H9 (cell line): Measurements from ENCODE around the gene DHRSX. TPM values are rescaled to one million over a fixed set of nuclear protein-coding genes. Genes with fewer than 3 reads are reported as not detected.

Experiments used
- DNase-seq: peaks from one replicate; pipeline ENCODE4 v3.0.0-alpha.2; 2017
- H2AFZ ChIP-seq: one replicate; pipeline ENCODE4 v1.6.1; 2013; ENCODE audit warnings: mild to moderate bottlenecking, low read length, control low read depth, moderate library complexity
- H2AK5ac ChIP-seq: 2 replicates; pipeline ENCODE4 v1.6.1; 2013; ENCODE audit warnings: low read length, control low read depth, mixed read lengths; ENCODE audit not compliant: insufficient read length
- H2BK120ac ChIP-seq: one replicate; pipeline ENCODE4 v1.6.1; 2013; ENCODE audit warnings: low read depth, mild to moderate bottlenecking, low read length, control low read depth, inconsistent platforms; ENCODE audit not compliant: poor library complexity, severe bottlenecking
- H2BK12ac ChIP-seq: 2 replicates; pipeline ENCODE4 v1.6.1; 2013; ENCODE audit warnings: low read length, control low read depth, mixed read lengths, low read depth; ENCODE audit not compliant: insufficient read length
- H2BK15ac ChIP-seq: 2 replicates; pipeline ENCODE4 v1.6.1; 2013; ENCODE audit warnings: low read depth, low read length, control low read depth
- H2BK20ac ChIP-seq: one replicate; pipeline ENCODE4 v1.6.1; 2013; ENCODE audit warnings: low read depth, mild to moderate bottlenecking, low read length, control low read depth, inconsistent platforms; ENCODE audit not compliant: poor library complexity, severe bottlenecking
- H2BK5ac ChIP-seq: 2 replicates; pipeline ENCODE4 v1.6.1; 2013; ENCODE audit warnings: low read length, control low read depth, mixed read lengths; ENCODE audit not compliant: insufficient read length
- H3K14ac ChIP-seq: 2 replicates; pipeline ENCODE4 v1.6.1; 2013; ENCODE audit warnings: low read length, control low read depth; ENCODE audit not compliant: insufficient read depth
- H3K18ac ChIP-seq: 2 replicates; pipeline ENCODE4 v1.6.1; 2013; ENCODE audit warnings: low read depth, mild to moderate bottlenecking, mixed read lengths, low read length, control low read depth; ENCODE audit not compliant: insufficient read length
- H3K23ac ChIP-seq: 2 replicates; pipeline ENCODE4 v1.6.1; 2013; ENCODE audit warnings: low read length, control low read depth, mixed read lengths, low read depth; ENCODE audit not compliant: insufficient read length
- H3K23me2 ChIP-seq: 2 replicates; pipeline ENCODE4 v1.6.1; 2013; ENCODE audit warnings: low read depth, mild to moderate bottlenecking, mixed read lengths, low read length, control low read depth; ENCODE audit not compliant: insufficient read length, poor library complexity, severe bottlenecking
- H3K27ac ChIP-seq: 2 replicates; pipeline ENCODE4 v1.5.1; 2013; ENCODE audit warnings: low read length, control low read depth, mixed read lengths, low read depth; ENCODE audit not compliant: insufficient read length
- H3K27me3 ChIP-seq: 2 replicates; pipeline ENCODE4 v1.6.1; 2013; ENCODE audit warnings: low read length, control low read depth, inconsistent platforms; ENCODE audit not compliant: insufficient read depth
- H3K4ac ChIP-seq: 2 replicates; pipeline ENCODE4 v1.6.1; 2013; ENCODE audit warnings: low read depth, mild to moderate bottlenecking, control low read depth, inconsistent platforms, low read length, moderate library complexity
- H3K4me1 ChIP-seq: 2 replicates; pipeline ENCODE4 v1.6.1; 2013; ENCODE audit warnings: low read length, control low read depth, inconsistent platforms; ENCODE audit not compliant: insufficient read depth
- H3K4me2 ChIP-seq: 2 replicates; pipeline ENCODE4 v1.6.1; 2013; ENCODE audit warnings: low read length, control low read depth, mixed read lengths; ENCODE audit not compliant: insufficient read length, insufficient read depth
- H3K56ac ChIP-seq: 2 replicates; pipeline ENCODE4 v1.6.1; 2013; ENCODE audit warnings: low read depth, mild to moderate bottlenecking, mixed read lengths, low read length, control low read depth; ENCODE audit not compliant: insufficient read length
- H3K79me1 ChIP-seq: 2 replicates; pipeline ENCODE4 v1.6.1; 2013; ENCODE audit warnings: low read depth, mild to moderate bottlenecking, moderate library complexity, low read length, control low read depth, inconsistent platforms; ENCODE audit not compliant: insufficient read depth, poor library complexity, severe bottlenecking
- H3K79me2 ChIP-seq: 2 replicates; pipeline ENCODE4 v1.6.1; 2013; ENCODE audit warnings: low read length, control low read depth, inconsistent platforms; ENCODE audit not compliant: insufficient read depth
- H3K9ac ChIP-seq: 2 replicates; pipeline ENCODE4 v1.6.1; 2013; ENCODE audit warnings: low read length, control low read depth, mixed read lengths; ENCODE audit not compliant: insufficient read length; ENCODE audit errors: extremely low read depth
- H3K9me3 ChIP-seq: one replicate; pipeline ENCODE4 v1.6.1; 2013; ENCODE audit warnings: low read depth, low read length, inconsistent platforms; ENCODE audit not compliant: control insufficient read depth
- H3T11ph ChIP-seq: one replicate; pipeline ENCODE4 v1.6.1; 2013; ENCODE audit warnings: mild to moderate bottlenecking, low read length, control low read depth, inconsistent platforms
- H4K20me1 ChIP-seq: one replicate; pipeline ENCODE4 v1.6.1; 2013; ENCODE audit not compliant: control insufficient read depth, insufficient read length, insufficient read depth
- H4K5ac ChIP-seq: 2 replicates; pipeline ENCODE4 v1.6.1; 2013; ENCODE audit warnings: low read depth, mild to moderate bottlenecking, mixed read lengths, low read length, control low read depth; ENCODE audit not compliant: insufficient read length
- H4K8ac ChIP-seq: replicated peaks from 2 replicates; pipeline ENCODE4 v1.6.1; 2013; ENCODE audit warnings: low read length, control low read depth, mixed read lengths, low read depth; ENCODE audit not compliant: insufficient read length
- H4K91ac ChIP-seq: 2 replicates; pipeline ENCODE4 v1.6.1; 2013; ENCODE audit warnings: low read depth, mild to moderate bottlenecking, moderate library complexity, mixed read lengths, low read length, control low read depth; ENCODE audit not compliant: insufficient read length
- H3K27ac Mint-ChIP-seq, 3 experiments: 2 replicates in 2 of 3; 3 replicates in 1 of 3; pipeline ENCODE4 v1.8.0; 2020 to 2021; ENCODE audit warnings: mixed read lengths in 3 of 3, mild to moderate bottlenecking in 1 of 3, moderate library complexity in 1 of 3
- H3K27me3 Mint-ChIP-seq: 2 replicates; pipeline ENCODE4 v1.8.0; 2021; ENCODE audit warnings: low read depth, mild to moderate bottlenecking, moderate library complexity, mixed read lengths
- H3K36me3 Mint-ChIP-seq, 3 experiments: 2 replicates in 2 of 3; 3 replicates in 1 of 3; pipeline ENCODE4 v1.8.0; 2020 to 2021; ENCODE audit warnings: low read depth in 3 of 3, mixed read lengths in 3 of 3; ENCODE audit not compliant: insufficient read depth in 1 of 3
- H3K4me1 Mint-ChIP-seq, 2 experiments: 2 replicates each; pipeline ENCODE4 v1.8.0; 2020; ENCODE audit warnings: mixed read lengths in 2 of 2
- H3K4me3 Mint-ChIP-seq, 2 experiments: 2 replicates in 1 of 2; 3 replicates in 1 of 2; pipeline ENCODE4 v1.8.0; 2020 to 2021; ENCODE audit warnings: mild to moderate bottlenecking in 2 of 2, mixed read lengths in 2 of 2, moderate library complexity in 1 of 2
- H3K9me3 Mint-ChIP-seq, 2 experiments: 2 replicates in 1 of 2; 3 replicates in 1 of 2; pipeline ENCODE4 v1.8.0; 2020; ENCODE audit warnings: mild to moderate bottlenecking in 2 of 2, mixed read lengths in 2 of 2, moderate library complexity in 1 of 2
- CTCF ChIP-seq: fragments of 200-600 bp; sonication (generic); conservative IDR thresholded peaks from 3 replicates; pipeline ENCODE4 v1.8.0; 2021; ENCODE audit warnings: antibody characterized with exemption, mild to moderate bottlenecking
- WGBS: extraction: QIAGEN DNeasy Blood & Tissue Kit; methylation state at CpG from one replicate; pipeline ENCODE4 v1.1.7; 2013; ENCODE audit warnings: missing lambda C conversion rate, low lambda C conversion rate, mixed read lengths; ENCODE audit not compliant: insufficient read length; ENCODE audit errors: extremely low coverage; 5-methylcytosine and 5-hydroxymethylcytosine counted together
- total RNA-seq: library from RNA; stranded (reverse); gene quantifications from 2 replicates; pipeline ENCODE4 v1.2.1, GENCODE V29; 2021

The DHRSX gene
- total RNA-seq, 1 experiment from 2014 or later = 44.0 TPM

- Histone ChIP-seq H3K14ac (peak overlapping the region; percentile 29), H4K20me1 (no peaks in the 10 kb centered on the region), H3K79me2 (no peaks in the 10 kb centered on the region), H3K23ac (no peak overlapping the region), H2BK5ac (no peak overlapping the region), H3K56ac (no peak overlapping the region), H2BK12ac (no peak overlapping the region), H3T11ph (no peak overlapping the region), H4K91ac (no peak overlapping the region), H3K4me2 (no peak overlapping the region), H4K8ac (no peak overlapping the region), H3K27me3 (no peaks in the 10 kb centered on the region), H3K9ac (no peak overlapping the region), H2BK15ac (no peak overlapping the region), H3K27ac (no peak overlapping the region), H2AK5ac (no peak overlapping the region), H3K18ac (no peak overlapping the region), H2BK120ac (no peak overlapping the region), H2BK20ac (no peak overlapping the region), H3K23me2 (no peaks in the 10 kb centered on the region), H4K5ac (no peak overlapping the region), H3K4ac (no peak overlapping the region), H3K79me1 (no peaks in the 10 kb centered on the region), H3K4me1 (no peaks in the 10 kb centered on the region), H2AFZ (no peak overlapping the region), H3K9me3 (no peaks in the 10 kb centered on the region)
- peak; percentile 33 for DNase-seq
- Mint-ChIP-seq H3K4me3 (peak overlapping the region in 1 of 2 experiments; percentile 72; a peak in 3 of 5 replicates), H3K27ac (peak overlapping the region in 2 of 3 experiments; percentile 75 to 100; a peak in 3 of 7 replicates), H3K36me3 (peaks cover 7 to 21% (median 8%) of the 10 kb centered on the region in 3 experiments; a peak in 5 of 7 replicates), H3K9me3 (no peaks in the 10 kb centered on the region), H3K4me1 (peaks cover 0 to 17% of the 10 kb centered on the region in 2 experiments; a peak in 2 of 4 replicates), H3K27me3 (no peaks in the 10 kb centered on the region)
- TF ChIP-seq CTCF = no peak
- WGBS = no CpG with 5 or more reads among the region's 27 CpGs
These were observed 175.5 kb downstream of the DHRSX start for GRCh38 chrX:2325076-2325784.
